ENCODE measurements around the gene MNDA. TPM values are rescaled to one million over a fixed set of nuclear protein-coding genes. Genes with fewer than 3 reads are reported as not detected.

Gene MNDA
- not detected for total RNA-seq

GRCh38 chr1:158830904-158831507 lies at the start of gene MNDA:
TSS of gene MNDA (plus strand) at chr1:158831351. CDS start at chr1:158842154, 10,803 bp downstream.
- DNase-seq (ENCODE audit: low spot score in 2 of 2) (no peak), ATAC-seq (no peak)
- Mint-ChIP-seq H3K27ac (no peak within 1 kb of the TSS), H3K9me3 (peaks cover 14 to 16% of the 10 kb centered on the region in 2 donors), H3K36me3 (peaks cover 6 to 28% of the 10 kb centered on the region in 2 donors)

GRCh38 chr1:158793604-158794003 lies 37.5 kb upstream of the MNDA start:
- Mint-ChIP-seq H3K9me3 (no peaks in the 10 kb centered on the region), H3K27ac (no peak overlapping the region), H3K36me3 (no peaks in the 10 kb centered on the region)
- peak in 1 of 2 donors; percentile 53 for ATAC-seq
- peak in 1 of 2 donors; percentile 14 for DNase-seq (ENCODE audit: low spot score in 2 of 2)

- H3K27ac Mint-ChIP-seq, result no peak overlapping the region
- no peak for ATAC-seq
- no peak for DNase-seq (ENCODE audit: low spot score in 2 of 2)
- H3K9me3 Mint-ChIP-seq, result no peaks in the 10 kb centered on the region
- H3K36me3 Mint-ChIP-seq, result no peaks in the 10 kb centered on the region
Measured at GRCh38 chr1:158794247-158794646, 36.9 kb upstream of the MNDA start.

GRCh38 chr1:158798531-158798930 lies 32.6 kb upstream of the MNDA start:
- Mint-ChIP-seq H3K9me3 (no peaks in the 10 kb centered on the region), H3K27ac (no peak overlapping the region), H3K36me3 (no peaks in the 10 kb centered on the region)
- DNase-seq (ENCODE audit: low spot score in 2 of 2), result no peak
- no peak for ATAC-seq

GRCh38 chr1:158799689-158800088 lies 31.5 kb upstream of the MNDA start:
- DNase-seq (ENCODE audit: low spot score in 2 of 2), result no peak

GRCh38 chr1:158800526-158800925 lies 30.6 kb upstream of the MNDA start:
- no peak for DNase-seq (ENCODE audit: low spot score in 2 of 2)
- Mint-ChIP-seq H3K36me3 (no peaks in the 10 kb centered on the region), H3K9me3 (no peaks in the 10 kb centered on the region), H3K27ac (no peak overlapping the region)
- no peak for ATAC-seq

More at GRCh38 chr1:158799689-158800088, 31.5 kb upstream of the MNDA start:
- peak; percentile 43 to 84 for ATAC-seq
- no peak overlapping the region for H3K27ac Mint-ChIP-seq
- no peaks in the 10 kb centered on the region for H3K9me3 Mint-ChIP-seq
- no peaks in the 10 kb centered on the region for H3K36me3 Mint-ChIP-seq

GRCh38 chr1:158801396-158801795 lies 29.8 kb upstream of the MNDA start:
- Mint-ChIP-seq H3K27ac (no peak overlapping the region), H3K9me3 (no peaks in the 10 kb centered on the region), H3K36me3 (no peaks in the 10 kb centered on the region)
- no peak for DNase-seq (ENCODE audit: low spot score in 2 of 2)
- no peak for ATAC-seq

- H3K36me3 Mint-ChIP-seq, result no peaks in the 10 kb centered on the region
- H3K27ac Mint-ChIP-seq, result no peak overlapping the region
- DNase-seq (ENCODE audit: low spot score in 2 of 2), result no peak
- no peak for ATAC-seq
- no peaks in the 10 kb centered on the region for H3K9me3 Mint-ChIP-seq
Measured at GRCh38 chr1:158803678-158804077, 27.5 kb upstream of the MNDA start.

- Mint-ChIP-seq H3K27ac (no peak overlapping the region), H3K9me3 (no peaks in the 10 kb centered on the region), H3K36me3 (no peaks in the 10 kb centered on the region)
- DNase-seq (ENCODE audit: low spot score in 2 of 2) (no peak), ATAC-seq (no peak)
Measured at GRCh38 chr1:158806916-158807536, 24.1 kb upstream of the MNDA start.

- Mint-ChIP-seq H3K27ac (no peak overlapping the region), H3K9me3 (no peaks in the 10 kb centered on the region), H3K36me3 (no peaks in the 10 kb centered on the region)
- ATAC-seq (no peak), DNase-seq (ENCODE audit: low spot score in 2 of 2) (no peak)
Measured at GRCh38 chr1:158809256-158809655, 21.9 kb upstream of the MNDA start.

GRCh38 chr1:158809862-158810261 lies 21.3 kb upstream of the MNDA start:
- Mint-ChIP-seq H3K9me3 (no peaks in the 10 kb centered on the region), H3K27ac (no peak overlapping the region), H3K36me3 (no peaks in the 10 kb centered on the region)
- no peak for ATAC-seq
- no peak for DNase-seq (ENCODE audit: low spot score in 2 of 2)

- DNase-seq (ENCODE audit: low spot score in 2 of 2), result no peak
- no peak for ATAC-seq
- no peaks in the 10 kb centered on the region for H3K36me3 Mint-ChIP-seq
- H3K27ac Mint-ChIP-seq, result no peak overlapping the region
- H3K9me3 Mint-ChIP-seq, result no peaks in the 10 kb centered on the region
Measured at GRCh38 chr1:158810311-158810710, 20.8 kb upstream of the MNDA start.

GRCh38 chr1:158812336-158812735 lies 18.8 kb upstream of the MNDA start:
- Mint-ChIP-seq H3K27ac (no peak overlapping the region), H3K9me3 (no peaks in the 10 kb centered on the region), H3K36me3 (no peaks in the 10 kb centered on the region)
- ATAC-seq, result no peak
- no peak for DNase-seq (ENCODE audit: low spot score in 2 of 2)

- no peak for DNase-seq (ENCODE audit: low spot score in 2 of 2)
- Mint-ChIP-seq H3K36me3 (no peaks in the 10 kb centered on the region), H3K27ac (no peak overlapping the region), H3K9me3 (no peaks in the 10 kb centered on the region)
- ATAC-seq, result no peak
Measured at GRCh38 chr1:158813164-158813563, 18.0 kb upstream of the MNDA start.

- H3K27ac Mint-ChIP-seq, result no peak overlapping the region
- no peak for DNase-seq (ENCODE audit: low spot score in 2 of 2)
- no peaks in the 10 kb centered on the region for H3K36me3 Mint-ChIP-seq
- no peaks in the 10 kb centered on the region for H3K9me3 Mint-ChIP-seq
- ATAC-seq, result no peak
Measured at GRCh38 chr1:158814970-158815369, 16.2 kb upstream of the MNDA start.

- Mint-ChIP-seq H3K36me3 (no peaks in the 10 kb centered on the region), H3K9me3 (no peaks in the 10 kb centered on the region), H3K27ac (peak overlapping the region in 1 of 2 donors; percentile 47)
- DNase-seq (ENCODE audit: low spot score in 2 of 2), result no peak
- no peak for ATAC-seq
Measured at GRCh38 chr1:158818560-158818959, 12.6 kb upstream of the MNDA start.

- no peak for DNase-seq (ENCODE audit: low spot score in 2 of 2)
- peak overlapping the region in 1 of 2 donors; percentile 47 for H3K27ac Mint-ChIP-seq
- ATAC-seq, result peak in 1 of 2 donors; percentile 19
- no peaks in the 10 kb centered on the region for H3K36me3 Mint-ChIP-seq
- no peaks in the 10 kb centered on the region for H3K9me3 Mint-ChIP-seq
Measured at GRCh38 chr1:158818975-158819431, 12.1 kb upstream of the MNDA start.

All from activated naive CD4-positive, alpha-beta T cell treated with anti-CD3 and anti-CD28 coated beads, Interleukin-2, amount 50 U/mL, for 72 hours (primary cell).